Measurements from ENCODE around the gene FMNL1. TPM values are rescaled to one million over a fixed set of nuclear protein-coding genes. Genes with fewer than 3 reads are reported as not detected.

FMNL1 gene
- total and polyA plus RNA-seq, 4 donors = 1.5 to 7.4 (median 4.8) TPM

- Histone ChIP-seq H3K9ac (ENCODE audit: low read depth in 1 of 2, low read length in 2 of 2) (no peak overlapping the region), H3K4me1 (ENCODE audit: control insufficient read depth in 4 of 4, insufficient read depth in 4 of 4, low read length in 3 of 4) (peaks cover 7 to 25% (median 19%) of the 10 kb centered on the region in 4 donors), H3K27me3 (ENCODE audit: control insufficient read depth in 4 of 4, insufficient read depth in 4 of 4, low read length in 3 of 4) (no peaks in the 10 kb centered on the region), H3K4me3 (ENCODE audit: low read depth in 1 of 3, low read length in 3 of 3) (no peak overlapping the region), H3K9me3 (ENCODE audit: control insufficient read depth in 4 of 4, low read length in 3 of 4) (no peaks in the 10 kb centered on the region), H3K36me3 (ENCODE audit: control insufficient read depth in 4 of 4, insufficient read depth in 3 of 4, low read depth in 1 of 4, low read length in 3 of 4) (no peaks in the 10 kb centered on the region), H3K27ac (ENCODE audit: low read depth in 1 of 2, low read length in 2 of 2) (no peak overlapping the region)
- 88% methylated on average over 3 of the region's 3 CpGs for WGBS
- no peak for TF ChIP-seq FOXA1 (IDR thresholded peaks at IDR 0.05)
- TF ChIP-seq ZBTB33 (IDR thresholded peaks at IDR 0.05) = no peak
- TF ChIP-seq JUND (IDR thresholded peaks at IDR 0.05) = no peak
- TF ChIP-seq RXRA (IDR thresholded peaks at IDR 0.05) = no peak
- TF ChIP-seq RAD21 (IDR thresholded peaks at IDR 0.05) = no peak
- TF ChIP-seq ATF3 (IDR thresholded peaks at IDR 0.05) = no peak
- no peak for TF ChIP-seq MAX (IDR thresholded peaks at IDR 0.05)
- TF ChIP-seq TAF1 (conservative IDR thresholded peaks at IDR 0.05) = no peak
- TF ChIP-seq REST (IDR thresholded peaks at IDR 0.05) = no peak
- no peak for TF ChIP-seq YY1 (IDR thresholded peaks at IDR 0.05)
- TF ChIP-seq NR2F2 (IDR thresholded peaks at IDR 0.05) = no peak
- TF ChIP-seq CTCF (IDR thresholded peaks at IDR 0.05; ENCODE audit: low read depth, low read length, missing input control) = no peak
- no peak for TF ChIP-seq GABPA (IDR thresholded peaks at IDR 0.05 in 1 of 2, conservative IDR thresholded peaks at IDR 0.05 in 1 of 2)
- TF ChIP-seq HNF4A (conservative IDR thresholded peaks at IDR 0.05) = no peak
- no peak for TF ChIP-seq EGR1 (IDR thresholded peaks at IDR 0.05; ENCODE audit: low read depth in 2 of 2)
- TF ChIP-seq FOXA2 (IDR thresholded peaks at IDR 0.05) = no peak
- no peak for DNase-seq (ENCODE audit: low spot score)
These were observed 45.9 kb upstream of the FMNL1 start for GRCh38 chr17:45175759-45176115.

GRCh38 chr17:45177563-45177962 is 44.1 kb upstream of the FMNL1 start:
- Histone ChIP-seq H3K27ac (ENCODE audit: low read depth in 1 of 2, low read length in 2 of 2) (no peak overlapping the region), H3K9ac (ENCODE audit: low read depth in 1 of 2, low read length in 2 of 2) (no peak overlapping the region), H3K36me3 (ENCODE audit: control insufficient read depth in 4 of 4, insufficient read depth in 3 of 4, low read depth in 1 of 4, low read length in 3 of 4) (no peaks in the 10 kb centered on the region), H3K4me1 (ENCODE audit: control insufficient read depth in 4 of 4, insufficient read depth in 4 of 4, low read length in 3 of 4) (peaks cover 0 to 8% (median 5%) of the 10 kb centered on the region in 4 donors), H3K27me3 (ENCODE audit: control insufficient read depth in 4 of 4, insufficient read depth in 4 of 4, low read length in 3 of 4) (no peaks in the 10 kb centered on the region), H3K9me3 (ENCODE audit: control insufficient read depth in 4 of 4, low read length in 3 of 4) (no peaks in the 10 kb centered on the region), H3K4me3 (ENCODE audit: low read depth in 1 of 3, low read length in 3 of 3) (no peak overlapping the region)
- no peak for DNase-seq (ENCODE audit: low spot score)
- WGBS = 91% methylated on average over 7 of the region's 7 CpGs
- TF ChIP-seq NR2F2 (IDR thresholded peaks at IDR 0.05) (no peak), ZBTB33 (IDR thresholded peaks at IDR 0.05) (no peak), YY1 (IDR thresholded peaks at IDR 0.05) (no peak), EGR1 (IDR thresholded peaks at IDR 0.05; ENCODE audit: low read depth in 2 of 2) (no peak), SP1 (IDR thresholded peaks at IDR 0.05) (no peak)

All from liver (tissue), 9 donors.